Neural crest cell (in vitro differentiated cells): ENCODE results near the gene NDE1. TPM values are rescaled to one million over a fixed set of nuclear protein-coding genes. Genes with fewer than 3 reads are reported as not detected.

Experiments
- DNase-seq: peaks from one replicate; pipeline ENCODE4 v3.0.0; 2021; ENCODE audit warnings: low read depth, mixed read lengths, low spot score
- H3K27ac Mint-ChIP-seq: one replicate; pipeline ENCODE4 v1.8.0; 2021; ENCODE audit warnings: mild to moderate bottlenecking, mixed read lengths; ENCODE audit not compliant: unreplicated experiment
- H3K27me3 Mint-ChIP-seq: 2 replicates; pipeline ENCODE4 v1.8.0; 2021; ENCODE audit warnings: low read depth, mild to moderate bottlenecking, mixed read lengths
- H3K36me3 Mint-ChIP-seq: 2 replicates; pipeline ENCODE4 v1.8.0; 2021; ENCODE audit warnings: low read depth, mild to moderate bottlenecking, mixed read lengths
- H3K4me1 Mint-ChIP-seq: 2 replicates; pipeline ENCODE4 v1.8.0; 2021; ENCODE audit warnings: mixed read lengths
- H3K4me3 Mint-ChIP-seq: one replicate; pipeline ENCODE4 v1.8.0; 2021; ENCODE audit warnings: mild to moderate bottlenecking, mixed read lengths
- H3K9me3 Mint-ChIP-seq: 2 replicates; pipeline ENCODE4 v1.8.0; 2021; ENCODE audit warnings: mixed read lengths
- CTCF ChIP-seq: fragments of 200-600 bp; sonication (generic); conservative IDR thresholded peaks from 2 replicates; pipeline ENCODE4 v1.5.0; 2021; ENCODE audit warnings: antibody characterized with exemption, mild to moderate bottlenecking
- total RNA-seq: library from RNA; stranded (reverse); gene quantifications from 2 replicates; pipeline ENCODE4 v1.2.1, GENCODE V29; 2021

Gene NDE1
- total RNA-seq, 1 donor from 2014 or later, result 72.2 TPM

- H3K36me3 Mint-ChIP-seq, result no peaks in the 10 kb centered on the region
Measured at GRCh38 chr16:15714393-15715172, 64.5 kb downstream of the NDE1 start.

DNA sequence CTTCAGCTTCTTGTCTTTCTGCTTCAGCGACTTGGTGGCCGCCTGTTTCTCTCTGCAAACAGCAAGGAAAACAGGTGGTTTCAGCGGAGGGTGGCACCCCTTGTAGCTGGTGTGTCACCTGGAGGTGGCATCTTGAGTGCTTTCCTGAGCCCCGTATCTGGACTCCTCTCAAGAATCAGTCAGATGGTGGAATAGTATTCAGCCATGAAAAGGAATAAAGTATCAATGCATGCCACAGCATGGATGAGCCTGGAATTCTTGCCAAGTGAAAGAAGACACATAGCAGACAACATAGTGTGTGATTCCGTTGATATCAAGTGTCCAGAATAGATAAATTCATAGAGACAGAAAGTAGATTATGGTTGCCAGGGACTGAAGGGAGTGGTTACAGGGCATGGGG is 65.2 kb downstream of the NDE1 start:
- TF ChIP-seq CTCF, result no peak
- Mint-ChIP-seq H3K27ac (no peak overlapping the region), H3K36me3 (no peaks in the 10 kb centered on the region), H3K4me1 (no peaks in the 10 kb centered on the region), H3K9me3 (no peaks in the 10 kb centered on the region), H3K27me3 (no peaks in the 10 kb centered on the region), H3K4me3 (no peak overlapping the region)
- no peak for DNase-seq

More at GRCh38 chr16:15714393-15715172, 64.5 kb downstream of the NDE1 start:
- Mint-ChIP-seq H3K27me3 (no peaks in the 10 kb centered on the region), H3K4me1 (no peaks in the 10 kb centered on the region), H3K4me3 (no peak overlapping the region), H3K9me3 (no peaks in the 10 kb centered on the region), H3K27ac (no peak overlapping the region)
- DNase-seq, result no peak
- TF ChIP-seq CTCF, result no peak

- no peaks in the 10 kb centered on the region for H3K9me3 Mint-ChIP-seq
- no peak overlapping the region for H3K27ac Mint-ChIP-seq
- no peak overlapping the region for H3K4me3 Mint-ChIP-seq
- DNase-seq, result no peak
- no peak for TF ChIP-seq CTCF
- no peaks in the 10 kb centered on the region for H3K27me3 Mint-ChIP-seq
- no peaks in the 10 kb centered on the region for H3K4me1 Mint-ChIP-seq
- no peaks in the 10 kb centered on the region for H3K36me3 Mint-ChIP-seq
Measured at GRCh38 chr16:15716694-15717447, 66.8 kb downstream of the NDE1 start.

GRCh38 chr16:15721018-15721417 is 71.0 kb downstream of the NDE1 start:
- H3K4me1 Mint-ChIP-seq, result no peaks in the 10 kb centered on the region
- no peaks in the 10 kb centered on the region for H3K27me3 Mint-ChIP-seq
- H3K27ac Mint-ChIP-seq, result no peak overlapping the region
- no peak overlapping the region for H3K4me3 Mint-ChIP-seq
- peaks cover 11% of the 10 kb centered on the region for H3K36me3 Mint-ChIP-seq
- no peak for TF ChIP-seq CTCF
- no peaks in the 10 kb centered on the region for H3K9me3 Mint-ChIP-seq
- DNase-seq, result no peak

DNA sequence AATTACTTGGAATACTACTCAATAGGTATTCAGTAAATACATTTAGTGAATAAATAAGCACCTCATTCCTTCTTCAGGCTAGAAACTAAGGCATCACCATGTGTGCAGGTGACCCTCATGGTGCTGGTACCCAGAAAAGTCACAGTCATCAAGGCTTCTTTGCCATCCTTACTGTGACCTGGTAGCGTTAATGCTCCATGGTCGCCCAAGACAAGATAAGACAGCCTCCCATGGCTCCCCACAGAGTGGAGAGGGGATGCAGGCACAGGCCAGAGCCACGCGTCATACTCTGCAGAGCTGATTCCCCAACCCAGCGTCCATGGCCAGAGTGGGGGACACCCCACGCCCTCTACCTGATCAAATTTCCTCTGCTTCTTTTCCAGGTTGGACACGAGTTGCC is 73.8 kb downstream of the NDE1 start:
- no peak overlapping the region for H3K27ac Mint-ChIP-seq
- H3K9me3 Mint-ChIP-seq, result no peaks in the 10 kb centered on the region
- no peaks in the 10 kb centered on the region for H3K27me3 Mint-ChIP-seq
- peaks cover 11% of the 10 kb centered on the region for H3K36me3 Mint-ChIP-seq
- no peaks in the 10 kb centered on the region for H3K4me1 Mint-ChIP-seq
- DNase-seq, result no peak
- H3K4me3 Mint-ChIP-seq, result no peak overlapping the region
- TF ChIP-seq CTCF, result no peak
